ENCODE data around the gene PPT2.
"Not testable (repeated sequence)": the region's sequence is repeated elsewhere in the genome, so short reads cannot be mapped to it uniquely, and the experiment has no call there.

PPT2 gene

GRCh38 chr6:32200711-32201475 is 47.0 kb downstream of the PPT2 start:
- FAIRE-seq (no peak), DNase-seq (ENCODE audit: insufficient read length, low spot score) (no peak)

- FAIRE-seq (no peak), DNase-seq (ENCODE audit: insufficient read length, low spot score) (no peak)
Observed at GRCh38 chr6:32202186-32202585, 48.2 kb downstream of the PPT2 start.

GRCh38 chr6:32203426-32204267 is 49.7 kb downstream of the PPT2 start:
- no peak for FAIRE-seq
- DNase-seq (ENCODE audit: insufficient read length, low spot score) = no peak

- no peak for DNase-seq (ENCODE audit: insufficient read length, low spot score)
- FAIRE-seq = no peak
Observed at GRCh38 chr6:32204268-32204715, 50.4 kb downstream of the PPT2 start.

- DNase-seq (ENCODE audit: insufficient read length, low spot score) (no peak), FAIRE-seq (no peak)
Observed at GRCh38 chr6:32208996-32209395, 55.1 kb downstream of the PPT2 start.

GRCh38 chr6:32210191-32210601 is 56.3 kb downstream of the PPT2 start:
- no peak for FAIRE-seq

GRCh38 chr6:32211432-32211831 is 57.5 kb downstream of the PPT2 start:
- not testable (repeated sequence) for FAIRE-seq; DNase-seq (ENCODE audit: insufficient read length, low spot score)

More at GRCh38 chr6:32210191-32210601, 56.3 kb downstream of the PPT2 start:
- no peak for DNase-seq (ENCODE audit: insufficient read length, low spot score)

GRCh38 chr6:32212076-32212760 is 58.3 kb downstream of the PPT2 start:
- FAIRE-seq = peak; percentile 38
- DNase-seq (ENCODE audit: insufficient read length, low spot score) = no peak

All from HTR-8/SVneo (cell line).